HG03060 (cell line): ENCODE results near the gene SLC18A3.

Source experiments
- ATAC-seq: cut with Tn5 transposase; IDR thresholded peaks from one replicate; pipeline ENCODE4 v1.9.1; 2021; ENCODE audit warnings: low read depth, moderate number of reproducible peaks; ENCODE audit not compliant: unreplicated experiment

The SLC18A3 gene

GRCh38 chr10:49595713-49596492, 14.2 kb upstream of the SLC18A3 start:
- no peak for ATAC-seq

- ATAC-seq = no peak
Measured at GRCh38 chr10:49596493-49596809, 13.7 kb upstream of the SLC18A3 start.

- ATAC-seq = no peak
Measured at GRCh38 chr10:49596836-49597235, 13.3 kb upstream of the SLC18A3 start.

- no peak for ATAC-seq
Measured at GRCh38 chr10:49597426-49598163, 12.5 kb upstream of the SLC18A3 start.

- ATAC-seq = no peak
Measured at GRCh38 chr10:49598164-49598856, 11.8 kb upstream of the SLC18A3 start.

- ATAC-seq = no peak
Measured at GRCh38 chr10:49598986-49599385, 11.1 kb upstream of the SLC18A3 start.

GRCh38 chr10:49599546-49599945, 10.6 kb upstream of the SLC18A3 start:
- no peak for ATAC-seq

GRCh38 chr10:49600046-49600445, 10.1 kb upstream of the SLC18A3 start:
- ATAC-seq = no peak

GRCh38 chr10:49600781-49601400, 9.2 kb upstream of the SLC18A3 start:
- ATAC-seq = no peak

- ATAC-seq = no peak
Measured at GRCh38 chr10:49601857-49602256, 8.3 kb upstream of the SLC18A3 start.

GRCh38 chr10:49602380-49603023, 7.6 kb upstream of the SLC18A3 start:
- ATAC-seq = no peak

- no peak for ATAC-seq
Measured at GRCh38 chr10:49605216-49605938, 4.7 kb upstream of the SLC18A3 start.

GRCh38 chr10:49605939-49606509, 4.1 kb upstream of the SLC18A3 start:
- no peak for ATAC-seq

- no peak for ATAC-seq
Measured at GRCh38 chr10:49606981-49607535, 3.1 kb upstream of the SLC18A3 start.

GRCh38 chr10:49608166-49609005, 1.7 kb upstream of the SLC18A3 start:
- no peak for ATAC-seq

GRCh38 chr10:49609006-49609282, 1.2 kb upstream of the SLC18A3 start:
- no peak for ATAC-seq

GRCh38 chr10:49609283-49610113, 612 bp upstream of the SLC18A3 start:
- no peak for ATAC-seq
